ENCODE results near the gene KCTD3.

- no peak for TF ChIP-seq CTCF (IDR thresholded peaks at IDR 0.05)
- no peak for TF ChIP-seq POLR2A (IDR thresholded peaks at IDR 0.05; ENCODE audit: low read depth)
- no peak for TF ChIP-seq EP300 (IDR thresholded peaks at IDR 0.05)
- TF ChIP-seq POLR2AphosphoS5 (IDR thresholded peaks at IDR 0.05): no peak
These were observed 40.3 kb downstream of the KCTD3 start for GRCh38 chr1:215607412-215607811.

All from esophagus muscularis mucosa (tissue), 4 donors.